CD4-positive, alpha-beta T cell treated with Interleukin-10 for 1 hour (primary cell): ENCODE results near the gene EPOP.
A peak's percentile ranks its signal among the peaks of the same experiment; 100 is the strongest.
"Not testable (repeated sequence)": the region's sequence is repeated elsewhere in the genome, so short reads cannot be mapped to it uniquely, and the experiment has no call there.

Source experiments
- DNase-seq: peaks from one replicate; pipeline ENCODE4 v3.0.0-alpha.2; 2020

EPOP gene

GRCh38 chr17:38636054-38636453 lies 38.7 kb downstream of the EPOP start:
- no peak for DNase-seq

- no peak for DNase-seq
Measured at GRCh38 chr17:38632334-38632733, 42.4 kb downstream of the EPOP start.

DNA sequence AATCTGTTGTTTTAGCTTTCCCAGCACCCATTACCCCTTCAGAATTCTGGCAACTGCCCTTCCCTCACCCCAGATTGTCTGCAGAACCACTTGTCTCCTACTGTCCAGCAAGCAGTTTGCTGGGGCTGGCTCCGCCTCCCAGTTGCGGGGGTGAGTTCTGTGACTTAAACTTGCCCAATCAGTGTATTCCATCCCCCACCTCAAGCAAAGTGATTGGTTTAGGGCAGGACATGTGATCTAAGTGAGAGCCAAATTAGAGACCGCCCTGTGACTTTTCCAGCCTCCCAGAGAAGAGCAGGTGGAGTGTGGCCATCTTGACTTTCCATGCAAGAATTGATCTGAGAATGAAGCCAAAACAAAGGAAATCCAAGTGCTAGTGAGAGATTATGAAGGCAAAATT lies 46.3 kb downstream of the EPOP start:
- no peak for DNase-seq

- DNase-seq, result no peak
Measured at GRCh38 chr17:38627957-38628356, 46.8 kb downstream of the EPOP start.

GRCh38 chr17:38626606-38627226 lies 48.0 kb downstream of the EPOP start:
- not testable (repeated sequence) for DNase-seq

DNA sequence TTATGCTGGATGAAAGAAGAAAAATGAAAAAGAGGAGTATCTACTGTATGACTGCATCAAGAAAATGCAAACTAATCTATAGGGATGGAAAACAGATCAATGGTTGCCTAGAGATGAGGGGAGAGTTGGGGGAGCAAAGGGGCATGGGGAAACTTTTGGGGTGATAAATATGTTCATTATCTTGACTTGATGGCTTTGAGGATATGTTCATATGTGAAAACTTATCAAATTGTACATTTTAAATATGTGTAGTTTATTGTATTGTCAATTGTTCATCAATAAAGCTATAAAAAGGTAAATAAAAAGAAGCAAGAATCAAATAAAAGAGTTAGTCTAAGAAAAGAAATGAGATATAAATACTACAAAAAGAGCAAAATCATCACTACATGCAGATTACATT lies 49.3 kb downstream of the EPOP start:
- no peak for DNase-seq

GRCh38 chr17:38624782-38625355 lies 49.9 kb downstream of the EPOP start:
- DNase-seq, result peak; percentile 16
